ENCODE measurements around the gene OR51E2.

The OR51E2 gene

GRCh38 chr11:4699697-4700435 lies 2.2 kb upstream of the OR51E2 start:
- H3K9me3 ChIP-seq (ENCODE audit: control insufficient read depth, insufficient read depth, low read length): no peaks in the 10 kb centered on the region
- H3K27me3 ChIP-seq (ENCODE audit: control insufficient read depth, insufficient read depth, low read length): no peaks in the 10 kb centered on the region
- H3K4me3 ChIP-seq (ENCODE audit: low read length): no peak overlapping the region
- H3K27ac ChIP-seq (ENCODE audit: low read length): no peak overlapping the region
- no peak for DNase-seq (ENCODE audit: low read depth, low spot score)
- H3K4me1 ChIP-seq (ENCODE audit: control insufficient read depth, insufficient read depth, low read length): peaks cover 2% of the 10 kb centered on the region; the same call in 1 of the 2 replicates
- H3K36me3 ChIP-seq (ENCODE audit: control insufficient read depth, insufficient read depth, low read length): no peaks in the 10 kb centered on the region
- no CpG with 5 or more reads among the region's 3 CpGs for WGBS (ENCODE audit: insufficient coverage, insufficient read length)

- H3K36me3 ChIP-seq (ENCODE audit: control insufficient read depth, insufficient read depth, low read length): no peaks in the 10 kb centered on the region
- H3K4me3 ChIP-seq (ENCODE audit: low read length): no peak overlapping the region
- H3K9me3 ChIP-seq (ENCODE audit: control insufficient read depth, insufficient read depth, low read length): no peaks in the 10 kb centered on the region
- no peaks in the 10 kb centered on the region for H3K4me1 ChIP-seq (ENCODE audit: control insufficient read depth, insufficient read depth, low read length)
- H3K27me3 ChIP-seq (ENCODE audit: control insufficient read depth, insufficient read depth, low read length): no peaks in the 10 kb centered on the region
- no CpG with 5 or more reads among the region's 1 CpG for WGBS (ENCODE audit: insufficient coverage, insufficient read length)
- DNase-seq (ENCODE audit: low read depth, low spot score): no peak
- no peak overlapping the region for H3K27ac ChIP-seq (ENCODE audit: low read length)
Observed at GRCh38 chr11:4695442-4695841, 2.2 kb downstream of the OR51E2 start.

- H3K9me3 ChIP-seq (ENCODE audit: control insufficient read depth, insufficient read depth, low read length): no peaks in the 10 kb centered on the region
- no peaks in the 10 kb centered on the region for H3K36me3 ChIP-seq (ENCODE audit: control insufficient read depth, insufficient read depth, low read length)
- H3K27ac ChIP-seq (ENCODE audit: low read length): no peak overlapping the region
- H3K4me3 ChIP-seq (ENCODE audit: low read length): no peak overlapping the region
- no CpG with 5 or more reads among the region's 3 CpGs for WGBS (ENCODE audit: insufficient coverage, insufficient read length)
- H3K4me1 ChIP-seq (ENCODE audit: control insufficient read depth, insufficient read depth, low read length): no peaks in the 10 kb centered on the region
- no peaks in the 10 kb centered on the region for H3K27me3 ChIP-seq (ENCODE audit: control insufficient read depth, insufficient read depth, low read length)
- no peak for DNase-seq (ENCODE audit: low read depth, low spot score)
Observed at GRCh38 chr11:4684631-4685285, 12.9 kb downstream of the OR51E2 start.

- H3K27me3 ChIP-seq (ENCODE audit: control insufficient read depth, insufficient read depth, low read length): no peaks in the 10 kb centered on the region
- WGBS (ENCODE audit: insufficient coverage, insufficient read length): no CpG with 5 or more reads among the region's 2 CpGs
- no peaks in the 10 kb centered on the region for H3K4me1 ChIP-seq (ENCODE audit: control insufficient read depth, insufficient read depth, low read length)
- no peaks in the 10 kb centered on the region for H3K9me3 ChIP-seq (ENCODE audit: control insufficient read depth, insufficient read depth, low read length)
- no peak overlapping the region for H3K27ac ChIP-seq (ENCODE audit: low read length)
- DNase-seq (ENCODE audit: low read depth, low spot score): no peak
- no peak overlapping the region for H3K4me3 ChIP-seq (ENCODE audit: low read length)
- no peaks in the 10 kb centered on the region for H3K36me3 ChIP-seq (ENCODE audit: control insufficient read depth, insufficient read depth, low read length)
Observed at GRCh38 chr11:4682623-4683419, 14.8 kb downstream of the OR51E2 start.

- Histone ChIP-seq H3K4me1 (ENCODE audit: control insufficient read depth, insufficient read depth, low read length) (no peaks in the 10 kb centered on the region), H3K36me3 (ENCODE audit: control insufficient read depth, insufficient read depth, low read length) (no peaks in the 10 kb centered on the region), H3K4me3 (ENCODE audit: low read length) (no peak overlapping the region), H3K9me3 (ENCODE audit: control insufficient read depth, insufficient read depth, low read length) (no peaks in the 10 kb centered on the region), H3K27ac (ENCODE audit: low read length) (no peak overlapping the region), H3K27me3 (ENCODE audit: control insufficient read depth, insufficient read depth, low read length) (no peaks in the 10 kb centered on the region)
- no CpG with 5 or more reads among the region's 3 CpGs for WGBS (ENCODE audit: insufficient coverage, insufficient read length)
- no peak for DNase-seq (ENCODE audit: low read depth, low spot score)
Observed at GRCh38 chr11:4680341-4680740, 17.3 kb downstream of the OR51E2 start.

GRCh38 chr11:4677948-4678347 lies 19.7 kb downstream of the OR51E2 start:
- WGBS (ENCODE audit: insufficient coverage, insufficient read length): no CpG with 5 or more reads among the region's 2 CpGs
- Histone ChIP-seq H3K36me3 (ENCODE audit: control insufficient read depth, insufficient read depth, low read length) (no peaks in the 10 kb centered on the region), H3K27ac (ENCODE audit: low read length) (no peak overlapping the region), H3K27me3 (ENCODE audit: control insufficient read depth, insufficient read depth, low read length) (no peaks in the 10 kb centered on the region), H3K4me1 (ENCODE audit: control insufficient read depth, insufficient read depth, low read length) (no peaks in the 10 kb centered on the region), H3K9me3 (ENCODE audit: control insufficient read depth, insufficient read depth, low read length) (no peaks in the 10 kb centered on the region), H3K4me3 (ENCODE audit: low read length) (no peak overlapping the region)
- no peak for DNase-seq (ENCODE audit: low read depth, low spot score)

GRCh38 chr11:4673781-4674180 lies 23.9 kb downstream of the OR51E2 start:
- Histone ChIP-seq H3K36me3 (ENCODE audit: control insufficient read depth, insufficient read depth, low read length) (no peaks in the 10 kb centered on the region), H3K4me1 (ENCODE audit: control insufficient read depth, insufficient read depth, low read length) (no peaks in the 10 kb centered on the region), H3K4me3 (ENCODE audit: low read length) (no peak overlapping the region), H3K9me3 (ENCODE audit: control insufficient read depth, insufficient read depth, low read length) (no peaks in the 10 kb centered on the region), H3K27ac (ENCODE audit: low read length) (no peak overlapping the region), H3K27me3 (ENCODE audit: control insufficient read depth, insufficient read depth, low read length) (no peaks in the 10 kb centered on the region)
- no CpG with 5 or more reads among the region's 2 CpGs for WGBS (ENCODE audit: insufficient coverage, insufficient read length)
- no peak for DNase-seq (ENCODE audit: low read depth, low spot score)

GRCh38 chr11:4672470-4672869 lies 25.2 kb downstream of the OR51E2 start:
- H3K36me3 ChIP-seq (ENCODE audit: control insufficient read depth, insufficient read depth, low read length): no peaks in the 10 kb centered on the region
- H3K27me3 ChIP-seq (ENCODE audit: control insufficient read depth, insufficient read depth, low read length): no peaks in the 10 kb centered on the region
- H3K4me1 ChIP-seq (ENCODE audit: control insufficient read depth, insufficient read depth, low read length): no peaks in the 10 kb centered on the region
- 100% methylated on average over 1 of the region's 3 CpGs for WGBS (ENCODE audit: insufficient coverage, insufficient read length)
- H3K9me3 ChIP-seq (ENCODE audit: control insufficient read depth, insufficient read depth, low read length): no peaks in the 10 kb centered on the region
- H3K4me3 ChIP-seq (ENCODE audit: low read length): no peak overlapping the region
- no peak overlapping the region for H3K27ac ChIP-seq (ENCODE audit: low read length)
- no peak for DNase-seq (ENCODE audit: low read depth, low spot score)

- no peaks in the 10 kb centered on the region for H3K27me3 ChIP-seq (ENCODE audit: control insufficient read depth, insufficient read depth, low read length)
- no peak overlapping the region for H3K27ac ChIP-seq (ENCODE audit: low read length)
- H3K9me3 ChIP-seq (ENCODE audit: control insufficient read depth, insufficient read depth, low read length): no peaks in the 10 kb centered on the region
- no CpG with 5 or more reads among the region's 2 CpGs for WGBS (ENCODE audit: insufficient coverage, insufficient read length)
- DNase-seq (ENCODE audit: low read depth, low spot score): no peak
- no peaks in the 10 kb centered on the region for H3K36me3 ChIP-seq (ENCODE audit: control insufficient read depth, insufficient read depth, low read length)
- H3K4me1 ChIP-seq (ENCODE audit: control insufficient read depth, insufficient read depth, low read length): no peaks in the 10 kb centered on the region
- no peak overlapping the region for H3K4me3 ChIP-seq (ENCODE audit: low read length)
Observed at GRCh38 chr11:4671741-4672140, 25.9 kb downstream of the OR51E2 start.

GRCh38 chr11:4665424-4665823 lies 32.2 kb downstream of the OR51E2 start:
- WGBS (ENCODE audit: insufficient coverage, insufficient read length): no CpG with 5 or more reads among the region's 2 CpGs
- no peaks in the 10 kb centered on the region for H3K4me1 ChIP-seq (ENCODE audit: control insufficient read depth, insufficient read depth, low read length)
- H3K27me3 ChIP-seq (ENCODE audit: control insufficient read depth, insufficient read depth, low read length): no peaks in the 10 kb centered on the region
- H3K4me3 ChIP-seq (ENCODE audit: low read length): no peak overlapping the region
- H3K36me3 ChIP-seq (ENCODE audit: control insufficient read depth, insufficient read depth, low read length): no peaks in the 10 kb centered on the region
- H3K27ac ChIP-seq (ENCODE audit: low read length): no peak overlapping the region
- no peaks in the 10 kb centered on the region for H3K9me3 ChIP-seq (ENCODE audit: control insufficient read depth, insufficient read depth, low read length)
- no peak for DNase-seq (ENCODE audit: low read depth, low spot score)

All from iPS DF 6.9 (cell line).